Measurements from ENCODE around the gene RNF114.
A peak's percentile ranks its signal among the peaks of the same experiment; 100 is the strongest.
"Not testable (repeated sequence)": the region's sequence is repeated elsewhere in the genome, so short reads cannot be mapped to it uniquely, and the experiment has no call there.

Gene RNF114

DNA sequence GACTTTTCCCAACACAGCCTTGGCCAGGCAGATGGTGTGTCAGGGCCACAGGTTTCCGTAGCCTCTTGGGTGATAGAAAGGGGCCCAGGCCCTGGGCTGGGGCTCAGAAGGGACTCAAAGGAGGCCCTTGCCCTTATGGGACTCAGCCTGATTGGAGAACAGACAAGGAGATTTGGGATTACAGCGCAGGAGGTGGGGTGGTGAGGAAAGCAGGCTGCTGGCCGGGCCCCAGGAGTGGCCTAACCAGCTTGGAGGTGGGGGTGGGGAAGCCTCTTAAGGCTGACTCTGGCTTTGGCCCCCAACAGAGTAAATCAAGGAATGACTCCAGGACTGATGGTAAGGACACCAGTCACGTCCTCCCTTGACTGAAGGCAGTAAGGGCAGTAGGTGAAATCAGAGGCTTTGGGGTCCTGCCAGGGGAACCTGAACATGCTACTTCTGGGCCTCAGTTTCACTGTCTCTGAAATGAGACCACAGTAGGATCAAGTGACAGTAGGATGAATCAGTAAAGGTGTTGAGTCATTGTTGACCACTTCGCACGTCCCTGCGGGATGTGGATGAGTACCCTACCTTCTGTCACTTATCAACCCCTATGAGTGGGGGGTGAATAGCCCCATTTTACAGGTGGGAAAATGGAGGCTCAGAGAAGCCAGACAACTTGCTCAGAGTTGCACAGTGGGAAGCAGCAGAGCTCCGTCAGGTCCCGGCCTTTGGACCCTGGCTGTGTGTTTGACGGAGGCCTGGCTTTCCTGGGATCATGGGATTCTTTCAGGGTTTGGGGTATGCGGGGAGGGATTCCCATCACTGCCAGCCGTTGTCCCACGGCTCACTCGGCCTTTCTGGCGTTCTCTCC lies 51.0 kb downstream of the RNF114 start:
- no peak for DNase-seq (ENCODE audit: low read depth)

DNA sequence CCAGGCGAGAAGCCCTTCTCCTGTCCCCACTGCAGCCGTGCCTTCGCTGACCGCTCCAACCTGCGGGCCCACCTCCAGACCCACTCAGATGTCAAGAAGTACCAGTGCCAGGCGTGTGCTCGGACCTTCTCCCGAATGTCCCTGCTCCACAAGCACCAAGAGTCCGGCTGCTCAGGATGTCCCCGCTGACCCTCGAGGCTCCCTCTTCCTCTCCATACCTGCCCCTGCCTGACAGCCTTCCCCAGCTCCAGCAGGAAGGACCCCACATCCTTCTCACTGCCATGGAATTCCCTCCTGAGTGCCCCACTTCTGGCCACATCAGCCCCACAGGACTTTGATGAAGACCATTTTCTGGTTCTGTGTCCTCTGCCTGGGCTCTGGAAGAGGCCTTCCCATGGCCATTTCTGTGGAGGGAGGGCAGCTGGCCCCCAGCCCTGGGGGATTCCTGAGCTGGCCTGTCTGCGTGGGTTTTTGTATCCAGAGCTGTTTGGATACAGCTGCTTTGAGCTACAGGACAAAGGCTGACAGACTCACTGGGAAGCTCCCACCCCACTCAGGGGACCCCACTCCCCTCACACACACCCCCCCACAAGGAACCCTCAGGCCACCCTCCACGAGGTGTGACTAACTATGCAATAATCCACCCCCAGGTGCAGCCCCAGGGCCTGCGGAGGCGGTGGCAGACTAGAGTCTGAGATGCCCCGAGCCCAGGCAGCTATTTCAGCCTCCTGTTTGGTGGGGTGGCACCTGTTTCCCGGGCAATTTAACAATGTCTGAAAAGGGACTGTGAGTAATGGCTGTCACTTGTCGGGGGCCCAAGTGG lies 51.9 kb downstream of the RNF114 start:
- DNase-seq (ENCODE audit: low read depth): no peak

DNA sequence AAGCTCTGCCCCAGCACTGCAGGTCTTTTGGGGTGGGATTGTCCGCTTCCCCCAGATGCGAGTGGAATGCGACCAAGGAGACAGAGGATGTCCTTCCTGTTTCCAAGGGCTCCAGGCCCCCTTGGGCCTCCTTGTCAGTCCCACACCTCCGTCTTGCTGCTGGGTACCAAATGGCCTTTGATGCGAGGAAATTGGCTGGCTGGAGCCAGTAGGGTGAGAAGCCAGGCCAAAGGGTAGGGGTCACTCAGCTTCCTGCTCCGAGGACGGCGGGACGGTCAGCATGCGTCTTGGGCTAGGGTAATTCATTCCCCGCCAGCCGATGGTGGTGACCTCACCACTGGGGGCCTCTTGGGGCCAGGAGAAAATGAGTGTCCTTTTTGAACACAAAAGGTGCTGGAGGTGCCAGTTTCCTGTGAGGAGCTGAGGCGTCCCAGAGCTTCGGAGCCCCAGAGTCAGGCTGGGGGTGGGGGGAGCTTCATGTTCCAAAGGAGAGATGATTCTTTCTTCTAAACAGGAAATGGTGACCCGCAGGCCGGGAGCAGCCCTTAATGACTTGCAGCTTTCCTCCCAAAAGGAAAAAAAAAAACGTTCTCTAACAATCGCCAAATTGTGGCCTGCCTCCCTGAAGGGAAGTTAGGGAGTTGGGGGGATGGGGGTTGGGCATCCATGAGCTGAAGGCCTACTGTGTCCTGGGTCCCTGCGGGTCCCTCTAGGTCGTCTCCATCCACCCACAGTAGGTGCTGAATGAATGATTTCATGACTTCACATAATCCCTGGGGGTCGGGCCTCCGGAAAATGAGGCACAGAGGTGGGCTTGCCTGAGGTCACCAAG lies 53.3 kb downstream of the RNF114 start:
- no peak for DNase-seq (ENCODE audit: low read depth)

DNA sequence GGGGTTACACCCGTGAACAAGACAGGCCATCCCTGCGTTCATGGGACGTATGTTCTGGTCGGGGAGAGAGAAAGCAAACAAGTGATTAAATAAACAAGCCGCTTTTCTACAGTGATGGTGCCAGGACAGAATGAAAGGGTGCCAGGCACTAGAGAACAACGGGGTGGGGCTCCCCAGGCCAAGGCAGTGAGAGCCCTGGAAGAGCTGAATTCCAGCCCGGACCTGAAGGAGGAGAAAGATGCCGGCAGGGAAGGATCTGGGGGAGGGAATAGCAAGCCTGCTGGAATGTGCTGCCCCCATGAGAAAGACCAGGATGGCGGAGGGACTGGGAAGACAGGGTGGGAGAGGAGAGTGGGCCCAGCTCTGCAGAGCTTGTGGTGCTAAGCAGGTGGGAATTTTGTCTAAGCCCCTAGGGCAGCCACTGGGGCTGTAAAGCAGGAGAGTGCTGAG lies 54.1 kb downstream of the RNF114 start:
- no peak for DNase-seq (ENCODE audit: low read depth)

DNA sequence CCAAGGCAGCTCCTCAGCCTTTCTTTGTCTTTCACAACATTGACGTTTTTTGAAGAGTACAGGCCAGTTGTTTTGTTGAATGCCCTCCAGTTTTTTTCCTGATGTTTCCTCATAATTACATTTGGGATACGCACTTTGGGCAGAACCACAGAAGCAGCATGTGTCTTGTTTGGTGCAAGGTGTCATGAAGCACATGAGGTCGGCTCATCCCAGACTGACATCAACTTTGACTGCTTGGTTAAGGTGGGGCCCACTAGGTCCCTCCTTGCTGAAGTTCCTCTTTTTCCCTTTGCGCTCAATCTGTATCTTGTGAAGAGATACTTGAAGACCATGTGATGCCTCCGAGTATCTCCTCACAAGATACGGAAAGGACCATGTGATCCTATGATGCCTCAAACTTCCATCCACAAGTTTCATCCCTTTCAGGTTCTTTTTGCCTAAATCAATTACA lies 57.1 kb downstream of the RNF114 start:
- DNase-seq (ENCODE audit: low read depth): no peak

DNA sequence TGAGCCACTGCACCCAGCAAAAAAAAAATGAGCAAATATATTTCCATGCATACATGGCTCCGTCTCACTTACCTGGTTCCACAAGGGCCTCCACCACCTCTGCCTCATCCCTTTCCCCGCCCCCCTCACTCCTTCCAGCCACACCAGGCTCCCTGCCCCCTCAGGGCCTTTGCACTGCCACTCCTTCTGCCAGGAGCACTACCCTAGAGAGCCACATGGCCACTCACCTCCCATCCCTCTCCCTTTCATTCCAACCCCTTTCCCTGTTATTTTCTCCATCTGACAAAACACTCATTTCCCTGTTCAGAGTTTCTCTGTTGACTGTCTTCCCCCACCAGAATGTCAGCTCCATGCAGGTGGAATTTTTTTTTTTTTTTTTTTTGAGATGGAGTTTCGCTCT lies 59.4 kb downstream of the RNF114 start:
- no peak for DNase-seq (ENCODE audit: low read depth)

DNA sequence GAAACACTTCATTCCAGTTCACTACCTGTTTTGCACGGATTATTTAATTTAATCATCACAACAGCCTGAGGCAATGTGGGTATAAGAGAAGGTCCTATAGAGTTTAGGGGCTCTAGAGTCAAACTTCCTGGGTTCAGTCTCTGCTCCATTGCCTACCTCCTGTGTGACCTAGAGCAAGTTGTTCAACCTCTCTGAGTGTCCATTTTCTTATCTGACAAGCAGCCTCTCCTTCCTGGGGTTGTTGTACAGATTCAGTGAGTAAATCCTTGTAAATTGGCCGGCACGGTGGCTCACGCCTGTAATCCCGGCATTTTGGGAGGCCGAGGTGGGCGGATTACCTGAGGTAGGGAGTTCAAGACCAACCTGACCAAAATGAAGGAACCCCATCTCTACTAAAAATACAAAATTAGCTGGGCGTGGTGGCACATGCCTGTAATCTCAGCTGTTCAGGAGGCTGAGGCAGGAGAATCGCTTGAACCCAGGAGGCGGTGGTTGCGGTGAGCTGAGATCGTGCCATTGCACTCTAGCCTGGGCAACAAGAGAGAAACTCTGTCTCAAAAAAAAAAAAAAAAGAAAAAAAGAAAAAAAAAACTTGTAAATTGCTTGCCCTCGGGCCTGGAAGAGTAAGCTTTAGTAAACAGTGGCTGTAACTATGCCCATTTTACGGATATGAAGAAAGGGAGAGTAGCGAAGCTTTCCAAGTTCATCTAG lies 62.4 kb downstream of the RNF114 start:
- DNase-seq (ENCODE audit: low read depth): not testable (repeated sequence)

DNA sequence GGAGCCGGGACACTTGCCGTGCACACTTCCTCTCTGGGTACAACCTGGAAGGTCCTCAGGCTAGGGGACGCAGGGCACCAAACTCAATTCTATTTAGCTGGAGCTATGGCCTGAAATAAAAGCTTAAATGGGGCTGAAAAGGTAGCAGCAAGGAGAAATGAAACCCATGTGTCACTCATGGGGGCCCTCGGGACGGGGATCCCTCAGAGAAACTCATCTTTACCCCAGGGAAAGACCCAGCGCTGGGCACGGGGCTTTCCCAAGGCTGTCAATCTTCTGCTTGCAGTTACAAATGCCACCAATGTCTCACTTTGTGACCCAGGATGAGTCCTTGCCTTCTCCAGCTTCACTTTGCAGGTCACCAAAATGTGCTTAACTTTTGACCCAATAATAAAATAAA lies 63.1 kb downstream of the RNF114 start:
- peak; percentile 42 for DNase-seq (ENCODE audit: low read depth)

DNA sequence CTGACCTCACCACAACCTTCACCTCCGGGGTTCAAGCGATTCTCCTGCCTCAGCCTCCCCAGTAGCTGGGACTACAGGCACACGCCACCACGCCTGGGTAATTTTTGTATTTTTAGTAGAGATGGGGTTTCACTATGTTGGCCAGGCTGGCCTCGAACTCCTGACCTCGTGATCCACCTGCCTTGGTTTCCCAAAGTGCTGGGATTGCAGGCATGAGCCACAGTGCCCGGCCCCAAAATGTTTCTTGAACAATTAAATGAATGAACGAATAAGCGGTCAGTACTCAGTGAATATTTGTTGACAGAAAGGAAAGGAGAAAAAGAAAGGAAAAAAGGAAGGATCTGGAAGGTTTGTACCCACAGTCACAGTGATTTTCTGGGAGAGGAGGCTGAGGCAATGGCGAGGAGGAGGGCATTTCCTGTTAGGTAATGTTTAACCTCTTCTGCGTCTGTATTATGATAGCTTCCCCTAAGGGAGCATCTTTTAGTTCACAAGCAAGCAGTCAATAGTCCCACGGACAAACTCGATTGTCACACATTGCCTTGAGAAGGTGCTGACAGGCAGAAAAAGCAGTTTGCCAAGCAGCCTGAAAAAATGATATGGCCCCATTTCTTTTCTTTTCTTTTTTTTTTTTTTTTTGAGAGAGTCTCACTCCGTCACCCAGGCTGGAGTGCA lies 64.5 kb downstream of the RNF114 start:
- not testable (repeated sequence) for DNase-seq (ENCODE audit: low read depth)

DNA sequence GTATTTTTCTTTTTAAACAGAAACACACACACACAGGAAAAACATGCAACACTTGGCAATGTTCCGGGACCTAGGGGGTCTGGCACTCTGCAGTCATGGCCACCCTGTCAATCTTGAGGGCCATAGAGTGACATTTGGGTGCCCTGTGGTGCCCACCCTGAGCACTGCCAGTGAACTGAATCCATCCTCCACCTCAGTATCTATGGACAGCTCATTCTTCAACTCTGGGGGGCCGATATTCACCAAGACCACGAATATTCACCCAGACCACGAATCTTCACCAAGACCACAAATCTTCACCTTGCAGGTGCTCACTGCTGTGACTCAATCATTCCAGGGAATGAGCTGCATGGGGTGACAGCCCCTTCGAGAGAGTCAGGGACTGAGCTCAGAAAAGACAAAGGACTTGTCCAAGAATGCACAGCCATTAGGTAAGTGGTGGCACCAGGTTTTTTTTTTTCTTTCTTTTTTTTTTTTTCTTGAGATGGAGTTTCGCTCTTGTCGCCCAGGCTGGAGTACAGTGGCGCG lies 65.7 kb downstream of the RNF114 start:
- no peak for DNase-seq (ENCODE audit: low read depth)

DNA sequence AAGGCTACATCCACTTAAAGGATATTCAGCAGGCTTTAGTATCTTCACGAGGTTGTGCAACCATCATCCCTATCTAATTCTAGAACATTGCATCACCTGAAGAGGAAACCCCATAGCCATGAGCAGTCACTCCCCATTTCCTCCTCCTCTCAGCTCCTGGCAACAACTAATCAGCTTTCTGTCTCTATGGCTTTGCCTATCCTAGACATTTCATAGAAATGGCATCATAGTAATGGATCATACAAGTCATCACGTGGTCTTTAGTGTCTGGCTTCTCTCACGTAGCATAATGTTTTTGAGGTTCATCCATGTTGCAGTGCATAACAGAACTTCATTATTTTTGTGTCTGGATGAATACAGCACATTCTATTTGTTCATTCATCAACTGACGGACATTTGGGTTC lies 67.1 kb downstream of the RNF114 start:
- no peak for DNase-seq (ENCODE audit: low read depth)
